ENCODE results near the gene CDK6.

- TF ChIP-seq POLR2A (IDR thresholded peaks at IDR 0.05) (no peak), CTCF (IDR thresholded peaks at IDR 0.05) (no peak)
These were observed 260.1 kb downstream of the CDK6 start for GRCh38 chr7:92576296-92576695.

Measured in right lobe of liver (tissue), 4 donors.